ENCODE results near the gene SLC35D1. TPM values are rescaled to one million over a fixed set of nuclear protein-coding genes. Genes with fewer than 3 reads are reported as not detected.

The SLC35D1 gene
- total and polyA plus RNA-seq, 2 of the 8 experiments (the other 6 are each of a cell fraction or from before 2014, with no cell fraction given), result 1.2 to 2.7 TPM

Small RNA genes within 50 kb of the gene (small RNA-seq; reads per million reads assigned to genes)
- gene RF00322 (ENCODE audit: insufficient read depth), result not detected

Other genes starting within 250 kb of the SLC35D1 start
- 2.1 and 4.0 TPM in 2 replicates for gene DNAI4, start 129.3 kb downstream of the SLC35D1 start, total RNA-seq (2021; fragmentation: NEBNext Ultra II Directional; extraction: Animal tissue kit (Norgen Biotek cat#: 25700))
- 0.08 and 0.32 TPM in 2 replicates for gene DNAI4, start 129.3 kb downstream of the SLC35D1 start, polyA plus RNA-seq (2011; rRNA removed)
- 30.8 and 33.5 TPM in 2 replicates for gene MIER1, start 129.2 kb downstream of the SLC35D1 start, total RNA-seq (2021; fragmentation: NEBNext Ultra II Directional; extraction: Animal tissue kit (Norgen Biotek cat#: 25700))
- gene MIER1, start 129.2 kb downstream of the SLC35D1 start, polyA plus RNA-seq (2011; rRNA removed), result 2.1 and 5.2 TPM in 2 replicates
- not detected in 2 replicates for gene C1orf141, start 80.8 kb upstream of the SLC35D1 start, total RNA-seq (2021; fragmentation: NEBNext Ultra II Directional; extraction: Animal tissue kit (Norgen Biotek cat#: 25700))
- not detected in 2 replicates for gene C1orf141, start 80.8 kb upstream of the SLC35D1 start, polyA plus RNA-seq (2011; rRNA removed)
- not detected in 2 replicates for gene IL23R, start 112.3 kb upstream of the SLC35D1 start, total RNA-seq (2021; fragmentation: NEBNext Ultra II Directional; extraction: Animal tissue kit (Norgen Biotek cat#: 25700))
- not detected in 2 replicates for gene IL23R, start 112.3 kb upstream of the SLC35D1 start, polyA plus RNA-seq (2011; rRNA removed)